Mesodermal cell (in vitro differentiated cells): ENCODE measurements around the gene NEDD8. TPM values are rescaled to one million over a fixed set of nuclear protein-coding genes. Genes with fewer than 3 reads are reported as not detected.

ENCODE experiments used
- H3K27ac ChIP-seq: 2 replicates; pipeline ENCODE4 v1.7.0; 2013; ENCODE audit warnings: mild to moderate bottlenecking, low read depth, low read length, moderate library complexity; ENCODE audit not compliant: severe bottlenecking
- H3K36me3 ChIP-seq: 2 replicates; pipeline ENCODE4 v1.7.1; 2013; ENCODE audit warnings: mild to moderate bottlenecking, low read length, moderate library complexity; ENCODE audit not compliant: control insufficient read depth, insufficient read depth
- H3K4me1 ChIP-seq: one replicate; pipeline ENCODE4 v1.7.1; 2013; ENCODE audit warnings: mild to moderate bottlenecking, low read length; ENCODE audit not compliant: insufficient read depth, control insufficient read depth, poor library complexity, severe bottlenecking
- H3K4me3 ChIP-seq: 2 replicates; pipeline ENCODE4 v1.7.0; 2013; ENCODE audit warnings: low read length, control low read depth, mild to moderate bottlenecking; ENCODE audit not compliant: insufficient read depth, poor library complexity, severe bottlenecking; ENCODE audit errors: extremely low read depth
- H3K9me3 ChIP-seq: 2 replicates; pipeline ENCODE4 v1.7.1; 2013; ENCODE audit warnings: mild to moderate bottlenecking, low read length, moderate library complexity; ENCODE audit not compliant: control insufficient read depth
- WGBS, 2 experiments: methylation state at CpG; one replicate each; pipeline ENCODE4 v1.1.5; 2013; ENCODE audit warnings: missing lambda C conversion rate in 2 of 2; ENCODE audit not compliant: insufficient coverage in 2 of 2; 5-methylcytosine and 5-hydroxymethylcytosine counted together
- polyA plus RNA-seq, 2 experiments: library from polyadenylated mRNA; stranded (reverse); fragments of 50-300 nt; gene quantifications; one replicate each; pipeline ENCODE4 v1.2.3, GENCODE V29; 2013

NEDD8 gene
- 206 TPM for polyA plus RNA-seq (2013, experiment 1 of 2)
- polyA plus RNA-seq (2013, experiment 2 of 2) = 212 TPM

DNA sequence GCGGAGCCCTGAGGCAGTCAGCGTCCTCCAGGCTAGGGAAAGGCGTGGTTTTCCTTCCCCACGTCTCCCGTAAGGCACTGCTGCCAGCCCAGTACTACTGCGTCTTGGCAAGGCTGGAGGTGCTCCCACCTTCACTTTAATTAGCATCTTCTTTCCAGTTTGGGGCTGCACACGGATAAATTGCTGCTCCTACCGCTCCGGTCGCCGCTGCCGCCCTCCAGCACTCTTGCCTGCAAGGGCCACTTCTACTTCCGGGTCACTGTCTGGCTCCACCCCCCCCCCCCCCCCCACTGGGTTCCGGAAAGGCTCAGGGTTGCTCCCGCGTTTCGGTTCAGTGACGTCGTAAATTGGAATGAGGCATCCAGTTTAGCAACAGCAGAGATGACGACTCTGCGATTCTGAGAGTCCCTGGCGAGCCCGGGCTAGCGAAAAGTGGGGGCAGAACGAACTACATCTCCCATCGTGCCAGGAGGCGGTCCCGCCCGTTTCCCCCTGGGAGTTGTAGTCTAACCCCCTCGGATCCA is at the start of gene NEDD8:
Gene NEDD8 (minus strand): TSS at position 247 of the 524 bp plus-strand sequence. CDS start 100 bp downstream, at position 147.
- Histone ChIP-seq H3K9me3 (no peaks in the 10 kb centered on the region), H3K4me3 (peak within 1 kb of the TSS; percentile 86), H3K27ac (peak within 1 kb of the TSS; percentile 87), H3K36me3 (peaks cover 49% of the 10 kb centered on the region), H3K4me1 (peaks cover 6% of the 10 kb centered on the region)
- 0% methylated on average over 21 to 23 of the region's 30 CpGs for WGBS, 2 experiments

DNA sequence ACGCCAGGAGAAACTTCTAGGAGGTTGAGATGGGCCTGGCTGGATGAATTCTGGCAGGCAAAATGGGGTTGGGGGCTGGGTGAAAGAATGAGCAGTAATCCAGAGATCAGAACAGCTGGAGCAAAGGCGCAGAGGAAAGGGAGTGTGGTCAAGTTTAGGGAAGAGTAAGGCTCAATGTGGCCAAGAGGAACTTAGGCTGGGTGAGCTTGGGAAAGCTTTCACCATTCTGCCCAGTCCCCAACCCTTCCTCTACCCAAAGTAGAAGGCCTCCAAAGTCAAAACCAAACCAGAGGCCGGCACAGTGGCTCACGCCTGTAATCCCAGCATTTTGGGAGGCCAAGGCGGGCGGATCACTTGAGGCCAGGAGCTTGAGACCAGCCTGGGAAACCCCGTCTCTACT is 49.5 kb upstream of the NEDD8 start:
- no peaks in the 10 kb centered on the region for H3K4me1 ChIP-seq
- 94 to 100% methylated on average over 5 of the region's 7 CpGs for WGBS, 2 experiments
- no peak overlapping the region for H3K4me3 ChIP-seq
- H3K27ac ChIP-seq = no peak overlapping the region
- no peaks in the 10 kb centered on the region for H3K9me3 ChIP-seq
- no peaks in the 10 kb centered on the region for H3K36me3 ChIP-seq

DNA sequence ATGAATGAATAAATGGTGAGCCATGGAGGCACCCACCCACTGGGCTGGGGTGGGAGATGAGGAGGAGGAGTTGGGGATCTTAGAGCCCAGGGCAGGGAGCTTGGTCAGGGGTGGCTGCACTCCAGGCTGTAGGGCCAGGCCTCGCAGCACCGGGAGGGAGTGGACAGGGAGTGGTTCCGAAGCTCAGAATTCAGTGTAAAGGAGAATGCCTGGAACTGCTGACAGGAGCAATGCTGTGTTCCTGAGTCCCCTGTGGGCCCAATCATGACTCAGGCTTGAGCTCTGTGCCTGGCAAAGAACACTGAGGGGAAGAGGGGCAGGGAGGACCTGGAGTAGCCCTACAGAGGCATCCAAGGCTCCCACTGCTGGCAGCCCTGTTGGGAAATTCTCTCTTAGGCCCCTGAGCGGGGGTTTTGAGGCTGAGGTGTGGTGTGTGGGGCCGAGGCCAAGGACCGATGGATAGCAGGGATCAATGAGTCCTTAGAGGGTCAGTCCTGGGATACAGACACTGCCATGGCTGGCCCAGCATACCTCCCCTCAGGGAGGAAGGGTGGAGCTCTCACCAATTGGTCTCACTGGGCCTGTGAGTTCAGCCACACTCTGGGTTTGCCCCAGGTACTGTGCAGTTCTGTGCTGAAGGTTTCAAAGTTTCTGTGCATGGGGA is 48.8 kb upstream of the NEDD8 start:
- H3K27ac ChIP-seq = no peak overlapping the region
- H3K36me3 ChIP-seq = no peaks in the 10 kb centered on the region
- H3K9me3 ChIP-seq = no peaks in the 10 kb centered on the region
- 90 to 95% methylated on average over 6 of the region's 6 CpGs for WGBS, 2 experiments
- H3K4me3 ChIP-seq = no peak overlapping the region
- no peaks in the 10 kb centered on the region for H3K4me1 ChIP-seq

DNA sequence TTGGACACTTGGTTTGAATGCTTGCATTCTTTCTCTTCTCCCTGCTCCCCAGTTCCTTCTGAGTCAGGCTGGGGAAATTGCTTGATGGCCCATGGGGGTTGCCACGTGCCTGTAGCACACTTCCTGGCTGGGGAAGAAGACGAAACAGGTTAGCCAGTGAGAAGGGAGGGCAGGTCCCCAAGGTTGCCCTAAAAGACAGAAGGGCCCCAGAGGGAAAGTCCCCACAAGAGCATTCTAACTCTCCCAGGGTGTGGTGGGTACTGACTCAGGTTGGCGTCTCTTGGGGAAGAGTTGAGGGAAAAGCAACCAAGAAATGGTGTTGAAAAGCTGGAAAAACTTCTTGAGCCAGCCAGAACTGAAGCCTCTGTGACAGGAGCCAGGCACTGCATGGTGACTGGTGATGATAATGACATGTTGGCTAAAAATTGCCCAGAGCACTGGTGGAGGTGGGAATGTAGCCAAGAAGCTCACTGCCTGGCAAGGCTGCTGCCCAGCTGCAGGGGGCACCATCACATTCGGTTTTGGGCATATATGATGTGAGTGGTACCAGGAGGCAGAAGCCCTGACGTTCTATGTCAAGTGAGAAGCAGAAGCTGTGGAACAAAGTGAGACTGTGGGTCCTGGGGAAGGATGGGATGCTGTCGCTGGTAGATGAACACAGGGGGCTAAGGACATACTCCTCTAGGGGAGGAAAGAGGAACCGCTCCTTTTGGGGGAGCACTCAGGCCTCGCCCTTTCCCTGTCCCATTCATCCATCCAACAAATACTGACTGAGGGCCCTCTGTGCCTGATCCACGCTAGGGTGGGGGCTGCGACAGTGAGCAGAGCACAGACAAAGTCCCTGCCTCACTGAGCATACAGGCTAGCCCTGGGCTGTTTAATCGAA is 47.4 kb upstream of the NEDD8 start:
- 89 to 93% methylated on average over 6 to 9 of the region's 11 CpGs for WGBS, 2 experiments
- no peaks in the 10 kb centered on the region for H3K4me1 ChIP-seq
- H3K36me3 ChIP-seq = no peaks in the 10 kb centered on the region

DNA sequence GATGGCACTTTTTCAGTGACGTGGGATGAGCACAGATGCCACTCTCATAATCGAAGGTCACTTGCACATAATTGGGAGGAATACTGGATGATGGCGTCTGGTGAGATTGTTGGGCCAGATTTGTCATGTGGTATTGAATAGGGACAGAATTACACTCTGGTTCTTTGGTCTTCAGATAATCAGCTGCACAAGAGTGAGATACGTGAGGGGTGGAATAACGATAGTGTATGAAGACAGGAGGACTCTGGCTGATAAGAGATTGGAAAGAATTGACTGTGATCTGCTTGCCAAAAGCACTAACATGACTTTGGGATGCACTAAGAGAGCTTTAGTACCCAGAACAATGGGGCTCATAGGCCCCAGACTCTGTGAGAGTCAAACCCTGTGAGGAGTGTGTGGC is 46.3 kb upstream of the NEDD8 start:
- H3K27ac ChIP-seq = no peak overlapping the region
- H3K9me3 ChIP-seq = no peaks in the 10 kb centered on the region
- H3K4me3 ChIP-seq = no peak overlapping the region
- H3K36me3 ChIP-seq = no peaks in the 10 kb centered on the region
- WGBS, 2 experiments = 93 to 98% methylated on average over 5 of the region's 5 CpGs
- H3K4me1 ChIP-seq = no peaks in the 10 kb centered on the region

More for the DNA sequence above, 47.4 kb upstream of the NEDD8 start:
- Histone ChIP-seq H3K4me3 (no peak overlapping the region), H3K27ac (no peak overlapping the region), H3K9me3 (no peaks in the 10 kb centered on the region)

DNA sequence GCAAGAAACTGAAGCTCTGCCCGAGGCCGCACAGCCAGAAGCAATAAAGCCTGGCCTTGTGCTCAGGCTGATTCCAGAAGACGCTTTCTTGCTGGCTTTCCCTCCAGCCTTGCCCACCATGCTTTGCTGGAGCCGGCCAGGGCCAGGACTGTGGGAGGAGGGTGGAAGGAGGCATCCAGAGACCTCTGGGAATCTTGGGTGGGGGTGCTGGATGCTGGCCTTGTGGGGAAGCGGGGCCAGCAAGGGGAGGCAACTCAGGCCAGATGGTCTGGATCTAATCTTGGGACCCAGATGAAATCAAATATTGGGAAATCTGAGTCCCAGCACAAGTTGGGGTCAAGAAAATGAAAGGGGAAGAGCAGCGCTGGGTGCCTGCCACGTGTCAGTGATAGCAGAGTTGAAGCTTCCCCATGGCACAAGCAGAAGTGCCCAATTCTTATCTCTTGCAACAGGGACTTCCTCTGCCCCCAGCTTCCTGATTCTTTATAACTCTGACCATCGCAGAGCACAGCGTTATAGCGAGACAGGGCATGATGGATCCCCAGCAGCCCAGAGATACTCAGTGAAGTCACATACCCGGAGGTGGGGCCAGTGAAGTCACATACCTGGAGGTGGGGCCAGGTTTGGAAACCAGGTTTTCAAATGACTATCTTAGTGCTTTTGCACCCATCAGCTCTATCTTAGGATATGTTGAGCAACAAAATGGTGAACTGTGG is 45.6 kb upstream of the NEDD8 start:
- Histone ChIP-seq H3K4me1 (no peaks in the 10 kb centered on the region), H3K27ac (no peak overlapping the region), H3K4me3 (no peak overlapping the region), H3K36me3 (no peaks in the 10 kb centered on the region), H3K9me3 (no peaks in the 10 kb centered on the region)
- 93 to 96% methylated on average over 9 to 10 of the region's 11 CpGs for WGBS, 2 experiments

DNA sequence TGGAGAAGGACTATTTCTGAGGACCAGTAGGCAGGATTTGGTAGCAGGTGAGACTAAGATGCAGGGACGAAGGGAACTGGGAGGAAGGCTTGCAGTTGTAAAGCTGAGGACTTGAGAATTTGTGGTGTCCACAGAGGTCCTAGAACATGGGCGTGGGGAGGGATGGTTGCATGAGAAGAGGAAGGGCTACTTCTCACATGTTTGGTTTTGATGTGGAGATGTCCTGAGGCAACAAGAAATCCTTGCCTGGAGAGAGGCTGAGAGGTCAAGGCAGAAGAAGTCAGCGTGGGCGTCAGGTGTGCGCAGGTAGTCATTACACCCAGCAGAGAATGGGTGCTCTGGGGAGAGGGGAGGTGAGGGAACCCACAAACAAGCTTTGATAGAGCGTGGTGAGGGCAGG is 44.9 kb upstream of the NEDD8 start:
- H3K36me3 ChIP-seq = no peaks in the 10 kb centered on the region
- H3K9me3 ChIP-seq = no peaks in the 10 kb centered on the region
- no peak overlapping the region for H3K27ac ChIP-seq
- no peak overlapping the region for H3K4me3 ChIP-seq
- no peaks in the 10 kb centered on the region for H3K4me1 ChIP-seq
- 95 to 97% methylated on average over 6 of the region's 6 CpGs for WGBS, 2 experiments

DNA sequence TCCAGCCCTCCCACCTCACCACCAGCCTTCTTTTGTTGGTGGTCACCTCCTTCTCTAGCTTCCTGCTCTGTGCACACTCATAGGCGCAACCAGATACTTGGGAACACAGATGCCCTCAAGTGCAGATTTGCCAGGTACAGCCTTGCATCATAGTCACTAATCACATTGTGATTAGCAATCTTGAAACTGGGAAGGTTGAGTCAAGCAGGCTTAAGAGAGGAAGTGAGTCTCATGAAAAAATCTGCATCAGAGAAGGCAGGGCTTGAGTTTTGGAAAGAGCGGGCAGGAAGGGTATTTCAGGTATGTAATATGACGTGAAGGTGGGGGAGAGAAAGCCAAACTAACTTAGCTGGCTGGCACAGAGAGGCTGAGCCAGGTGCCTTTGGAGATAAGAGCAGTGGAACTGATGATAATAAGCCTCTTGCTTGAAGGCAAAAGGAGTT is 42.0 kb upstream of the NEDD8 start:
- 94% methylated on average over 3 of the region's 3 CpGs for WGBS, 2 experiments
- no peaks in the 10 kb centered on the region for H3K4me1 ChIP-seq
- H3K9me3 ChIP-seq = no peaks in the 10 kb centered on the region
- H3K4me3 ChIP-seq = no peak overlapping the region
- peaks cover 2% of the 10 kb centered on the region for H3K36me3 ChIP-seq
- no peak overlapping the region for H3K27ac ChIP-seq

DNA sequence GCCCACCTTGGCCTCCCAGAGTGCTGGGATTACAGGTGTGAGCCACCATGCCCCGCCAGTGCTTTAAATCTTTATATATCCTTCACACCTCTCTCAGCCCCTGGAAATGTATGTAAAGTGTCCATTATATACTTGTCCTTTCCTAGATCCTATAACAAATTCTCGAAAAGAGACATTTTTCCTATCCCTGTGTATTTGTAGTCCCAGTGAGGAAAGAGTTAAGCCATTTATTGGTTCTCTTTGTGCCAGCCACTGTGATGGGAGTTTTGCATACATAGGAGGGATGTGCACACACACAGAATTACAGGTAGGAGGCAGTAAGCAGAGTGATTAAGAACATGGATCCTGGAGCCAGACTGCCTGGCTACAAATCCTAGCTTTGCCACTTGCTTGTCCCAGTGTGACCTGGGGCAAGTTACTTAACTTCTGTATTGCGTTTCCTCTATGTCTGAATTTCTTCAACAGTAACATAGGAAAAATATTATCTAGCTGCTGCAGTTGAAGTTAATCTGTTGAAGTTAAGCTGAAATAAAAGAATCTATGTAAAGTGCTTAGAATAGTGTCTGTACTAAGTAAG is 41.3 kb upstream of the NEDD8 start:
- H3K36me3 ChIP-seq = peaks cover 8% of the 10 kb centered on the region
- H3K4me1 ChIP-seq = no peaks in the 10 kb centered on the region
- no peaks in the 10 kb centered on the region for H3K9me3 ChIP-seq
- WGBS, 2 experiments = no CpG with 5 or more reads among the region's 3 CpGs
- H3K27ac ChIP-seq = no peak overlapping the region
- no peak overlapping the region for H3K4me3 ChIP-seq

DNA sequence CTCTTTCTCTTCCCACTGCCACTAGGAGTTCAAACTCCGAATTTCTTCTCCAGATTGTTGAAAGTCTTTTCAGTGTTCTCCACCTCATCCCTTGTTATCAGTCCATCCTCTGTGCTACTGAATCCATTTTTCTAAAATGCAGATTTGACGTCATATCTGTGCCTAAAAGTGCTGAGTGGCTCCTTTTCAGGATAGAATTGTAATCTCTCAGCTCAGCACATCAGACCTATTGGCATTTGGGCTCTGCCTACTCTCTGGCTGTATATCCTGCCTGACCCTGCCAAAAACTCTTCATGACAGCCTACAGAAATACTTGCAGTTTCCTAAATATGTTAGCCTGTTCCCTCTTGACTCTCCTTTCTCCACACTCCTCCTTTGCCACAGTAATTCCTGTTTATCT is 40.3 kb upstream of the NEDD8 start:
- Histone ChIP-seq H3K36me3 (peaks cover 8% of the 10 kb centered on the region), H3K4me1 (no peaks in the 10 kb centered on the region), H3K4me3 (no peak overlapping the region), H3K9me3 (no peaks in the 10 kb centered on the region), H3K27ac (no peak overlapping the region)
- WGBS, 2 experiments = 89 to 91% methylated on average over 2 of the region's 2 CpGs
